HCT116 (cell line): ENCODE data around the gene ARL17A.
"Not testable (repeated sequence)": the region's sequence is repeated elsewhere in the genome, so short reads cannot be mapped to it uniquely, and the experiment has no call there.

Experiments
- EZH2phosphoT487 ChIP-seq: fragments of 200-600 bp; IDR thresholded peaks from 2 replicates; pipeline ENCODE4 v1.6.1; 2018; ENCODE audit warnings: antibody characterized with exemption, borderline replicate concordance
- YY1 ChIP-seq: IDR thresholded peaks from 2 replicates; pipeline ENCODE4 v1.6.1; 2011; ENCODE audit warnings: low read length, low read depth, moderate library complexity, mild to moderate bottlenecking; ENCODE audit not compliant: insufficient replicate concordance; ENCODE audit errors: extremely low read depth
- TF ChIP-seq, protein P1 (sequence below), 3 experiments: fragments of 200-600 bp in 1 of 3; sonication (generic) in 1 of 3; IDR thresholded peaks in 2 of 3; conservative IDR thresholded peaks in 1 of 3; 2 replicates each; pipeline ENCODE4 v1.5.1; 2012 to 2017; ENCODE audit warnings: low read depth in 2 of 3, low read length in 2 of 3, antibody characterized with exemption in 1 of 3, borderline replicate concordance in 1 of 3, control low read depth in 1 of 3, mild to moderate bottlenecking in 1 of 3, mixed read lengths in 1 of 3, mixed run types in 1 of 3, moderate library complexity in 1 of 3; ENCODE audit not compliant: insufficient read depth in 1 of 3
- TF ChIP-seq, protein P2 (sequence below): IDR thresholded peaks from 2 replicates; pipeline ENCODE4 v1.6.1; 2011; ENCODE audit warnings: mild to moderate bottlenecking, low read length, moderate library complexity; ENCODE audit not compliant: insufficient replicate concordance; ENCODE audit errors: extremely low read depth

DNA sequence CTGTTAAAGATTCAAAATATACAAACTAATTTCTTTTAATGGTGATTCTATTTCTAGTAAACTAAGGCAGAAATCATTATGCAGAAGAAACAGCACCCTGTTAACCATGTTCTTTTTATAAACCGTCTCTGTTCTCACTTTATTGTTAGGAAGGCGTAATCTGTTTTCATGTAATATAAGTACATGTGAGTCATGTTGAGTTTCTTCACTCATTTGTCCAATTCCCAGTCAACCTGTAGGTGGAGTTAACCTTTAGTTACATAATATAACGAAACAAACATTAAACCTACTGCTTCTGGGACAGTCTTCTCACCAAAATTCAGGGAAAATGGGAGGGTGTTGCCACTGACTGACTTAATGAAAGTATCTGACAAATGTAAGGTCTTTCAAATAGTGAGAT, 105.0 kb downstream of the ARL17A start:
- not testable (repeated sequence) for TF ChIP-seq EZH2phosphoT487, YY1
- TF ChIP-seq, protein P1, sequence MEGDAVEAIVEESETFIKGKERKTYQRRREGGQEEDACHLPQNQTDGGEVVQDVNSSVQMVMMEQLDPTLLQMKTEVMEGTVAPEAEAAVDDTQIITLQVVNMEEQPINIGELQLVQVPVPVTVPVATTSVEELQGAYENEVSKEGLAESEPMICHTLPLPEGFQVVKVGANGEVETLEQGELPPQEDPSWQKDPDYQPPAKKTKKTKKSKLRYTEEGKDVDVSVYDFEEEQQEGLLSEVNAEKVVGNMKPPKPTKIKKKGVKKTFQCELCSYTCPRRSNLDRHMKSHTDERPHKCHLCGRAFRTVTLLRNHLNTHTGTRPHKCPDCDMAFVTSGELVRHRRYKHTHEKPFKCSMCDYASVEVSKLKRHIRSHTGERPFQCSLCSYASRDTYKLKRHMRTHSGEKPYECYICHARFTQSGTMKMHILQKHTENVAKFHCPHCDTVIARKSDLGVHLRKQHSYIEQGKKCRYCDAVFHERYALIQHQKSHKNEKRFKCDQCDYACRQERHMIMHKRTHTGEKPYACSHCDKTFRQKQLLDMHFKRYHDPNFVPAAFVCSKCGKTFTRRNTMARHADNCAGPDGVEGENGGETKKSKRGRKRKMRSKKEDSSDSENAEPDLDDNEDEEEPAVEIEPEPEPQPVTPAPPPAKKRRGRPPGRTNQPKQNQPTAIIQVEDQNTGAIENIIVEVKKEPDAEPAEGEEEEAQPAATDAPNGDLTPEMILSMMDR (IDR thresholded peaks at IDR 0.05 in 2 of 3, conservative IDR thresholded peaks at IDR 0.05 in 1 of 3; ENCODE audit: borderline replicate concordance in 1 of 3, insufficient read depth in 1 of 3, low read depth in 2 of 3, low read length in 2 of 3): not testable (repeated sequence)
- TF ChIP-seq, protein P2, sequence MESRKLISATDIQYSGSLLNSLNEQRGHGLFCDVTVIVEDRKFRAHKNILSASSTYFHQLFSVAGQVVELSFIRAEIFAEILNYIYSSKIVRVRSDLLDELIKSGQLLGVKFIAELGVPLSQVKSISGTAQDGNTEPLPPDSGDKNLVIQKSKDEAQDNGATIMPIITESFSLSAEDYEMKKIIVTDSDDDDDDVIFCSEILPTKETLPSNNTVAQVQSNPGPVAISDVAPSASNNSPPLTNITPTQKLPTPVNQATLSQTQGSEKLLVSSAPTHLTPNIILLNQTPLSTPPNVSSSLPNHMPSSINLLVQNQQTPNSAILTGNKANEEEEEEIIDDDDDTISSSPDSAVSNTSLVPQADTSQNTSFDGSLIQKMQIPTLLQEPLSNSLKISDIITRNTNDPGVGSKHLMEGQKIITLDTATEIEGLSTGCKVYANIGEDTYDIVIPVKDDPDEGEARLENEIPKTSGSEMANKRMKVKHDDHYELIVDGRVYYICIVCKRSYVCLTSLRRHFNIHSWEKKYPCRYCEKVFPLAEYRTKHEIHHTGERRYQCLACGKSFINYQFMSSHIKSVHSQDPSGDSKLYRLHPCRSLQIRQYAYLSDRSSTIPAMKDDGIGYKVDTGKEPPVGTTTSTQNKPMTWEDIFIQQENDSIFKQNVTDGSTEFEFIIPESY: not testable (repeated sequence)
